CD8-positive, alpha-beta memory T cell (primary cell): ENCODE results near the gene SF3B2. TPM values are rescaled to one million over a fixed set of nuclear protein-coding genes. Genes with fewer than 3 reads are reported as not detected.
"Not testable (repeated sequence)": the region's sequence is repeated elsewhere in the genome, so short reads cannot be mapped to it uniquely, and the experiment has no call there.

Experiments
- CTCF ChIA-PET: fragments of 350-600 bp; sonication (Branson Sonifier 250); formaldehyde crosslinking; loops from one replicate; lab custom pipeline; 2021; ENCODE audit warnings: antibody characterized with exemption; lab: Charles Lee
- POLR2A ChIA-PET: fragments of 350-600 bp; sonication (Branson Sonifier 250); formaldehyde crosslinking; loops from one replicate; lab custom pipeline; 2021; ENCODE audit warnings: antibody characterized with exemption; lab: Charles Lee
- DNase-seq, 5 donors: peaks; one replicate each; pipeline versions ENCODE4 v3.0.0 to v3.0.0-alpha.2; 2020 to 2022; ENCODE audit warnings: mixed read lengths in 1 of 5
- H3K27ac ChIP-seq: one replicate; pipeline ENCODE4 v1.7.0; 2013; ENCODE audit warnings: low read depth, mild to moderate bottlenecking, low read length, moderate library complexity
- H3K27me3 ChIP-seq: 2 replicates; pipeline ENCODE4 v1.7.0; 2013; ENCODE audit warnings: low read length, mild to moderate bottlenecking; ENCODE audit not compliant: insufficient read depth, poor library complexity, severe bottlenecking
- H3K36me3 ChIP-seq: 2 replicates; pipeline ENCODE4 v1.7.0; 2013; ENCODE audit warnings: mild to moderate bottlenecking, low read length, moderate library complexity; ENCODE audit not compliant: insufficient read depth
- H3K4me1 ChIP-seq: 2 replicates; pipeline ENCODE4 v1.7.0; 2013; ENCODE audit warnings: mild to moderate bottlenecking, low read length, moderate library complexity; ENCODE audit not compliant: insufficient read depth
- H3K4me3 ChIP-seq: 2 replicates; pipeline ENCODE4 v1.7.0; 2013; ENCODE audit warnings: mild to moderate bottlenecking, low read length
- H3K9me3 ChIP-seq: 2 replicates; pipeline ENCODE4 v1.7.0; 2013; ENCODE audit warnings: mild to moderate bottlenecking, low read length
- H3K27ac Mint-ChIP-seq, 8 donors: one replicate each; pipeline ENCODE4 v1.8.0; 2020 to 2021; ENCODE audit warnings: mixed read lengths in 8 of 8, mild to moderate bottlenecking in 6 of 8, inconsistent platforms in 3 of 8, moderate library complexity in 3 of 8
- H3K27me3 Mint-ChIP-seq, 2 donors: one replicate each; pipeline ENCODE4 v1.8.0; 2020 to 2021; ENCODE audit warnings: mixed read lengths in 2 of 2, mild to moderate bottlenecking in 1 of 2, moderate library complexity in 1 of 2
- H3K36me3 Mint-ChIP-seq, 3 donors: one replicate each; pipeline ENCODE4 v1.8.0; 2020 to 2021; ENCODE audit warnings: mixed read lengths in 3 of 3, inconsistent platforms in 1 of 3, mild to moderate bottlenecking in 1 of 3
- H3K4me1 Mint-ChIP-seq, 3 donors: one replicate each; pipeline ENCODE4 v1.8.0; 2020 to 2021; ENCODE audit warnings: mixed read lengths in 3 of 3, inconsistent platforms in 1 of 3, mild to moderate bottlenecking in 1 of 3
- H3K4me3 Mint-ChIP-seq, 7 donors: one replicate each; pipeline ENCODE4 v1.8.0; 2020 to 2021; ENCODE audit warnings: mixed read lengths in 7 of 7, mild to moderate bottlenecking in 6 of 7, moderate library complexity in 4 of 7, inconsistent platforms in 2 of 7
- H3K9me3 Mint-ChIP-seq, 5 donors: one replicate each; pipeline ENCODE4 v1.8.0; 2020 to 2022; ENCODE audit warnings: mixed read lengths in 5 of 5, mild to moderate bottlenecking in 3 of 5, moderate library complexity in 2 of 5, inconsistent platforms in 1 of 5
- polyA plus RNA-seq: library from polyadenylated mRNA; unstranded; fragments of 300-500 nt; fragmentation: Illumina TruSeq; gene quantifications from one replicate; pipeline ENCODE4 v1.2.3, GENCODE V29; 2021
- total RNA-seq, 2 experiments: library from RNA; stranded (reverse); gene quantifications; one replicate each; pipeline ENCODE4 v1.2.3, GENCODE V29; 2021

The SF3B2 gene
- total and polyA plus RNA-seq, 3 experiments from 2014 or later: 134 to 274 (median 261) TPM

- ChIA-PET POLR2A (no interaction called here), CTCF (interaction anchor here (0.7 kb wide), 1 partner anchor 18 kb away, joined by 3 read pairs; no protein-coding TSS in a partner anchor)
- Histone ChIP-seq H3K9me3 (no peaks in the 10 kb centered on the region), H3K36me3 (no peaks in the 10 kb centered on the region), H3K27ac (no peak overlapping the region), H3K27me3 (no peaks in the 10 kb centered on the region), H3K4me1 (peaks cover 54% of the 10 kb centered on the region), H3K4me3 (no peak overlapping the region)
- no peak for DNase-seq
- Mint-ChIP-seq H3K27ac (peak overlapping the region in 7 of 8 donors; percentile 6 to 73 (median 36)), H3K27me3 (no peaks in the 10 kb centered on the region), H3K4me1 (peaks cover 52 to 70% (median 64%) of the 10 kb centered on the region in 3 donors), H3K9me3 (no peaks in the 10 kb centered on the region), H3K4me3 (no peak overlapping the region), H3K36me3 (peaks cover 0 to 22% (median 3%) of the 10 kb centered on the region in 3 donors)
Measured at GRCh38 chr11:66089067-66089466, 36.9 kb downstream of the SF3B2 start.

- no peak overlapping the region for H3K4me3 Mint-ChIP-seq
- no peak for DNase-seq
- Histone ChIP-seq H3K4me3 (no peak overlapping the region), H3K27ac (no peak overlapping the region), H3K36me3 (no peaks in the 10 kb centered on the region), H3K27me3 (no peaks in the 10 kb centered on the region), H3K9me3 (no peaks in the 10 kb centered on the region), H3K4me1 (peaks cover 42% of the 10 kb centered on the region)
- H3K4me1 Mint-ChIP-seq: peaks cover 41 to 58% (median 52%) of the 10 kb centered on the region in 3 donors
- no peaks in the 10 kb centered on the region for H3K9me3 Mint-ChIP-seq
- no peaks in the 10 kb centered on the region for H3K27me3 Mint-ChIP-seq
- POLR2A ChIA-PET: interaction anchor here (0.7 kb wide), 1 partner anchor 192 kb away, joined by 7 read pairs; no protein-coding TSS in a partner anchor
- peak overlapping the region in 3 of 8 donors; percentile 22 to 73 (median 42) for H3K27ac Mint-ChIP-seq
- H3K36me3 Mint-ChIP-seq: peaks cover 0 to 22% (median 3%) of the 10 kb centered on the region in 3 donors
- CTCF ChIA-PET: no interaction called here
Measured at GRCh38 chr11:66090288-66090687, 38.1 kb downstream of the SF3B2 start.

- H3K9me3 Mint-ChIP-seq, DNase-seq, H3K4me3 ChIP-seq, H3K27ac Mint-ChIP-seq, H3K4me3 Mint-ChIP-seq, H3K36me3 ChIP-seq, CTCF ChIA-PET, H3K9me3 ChIP-seq, H3K27me3 Mint-ChIP-seq, H3K27me3 ChIP-seq, H3K27ac ChIP-seq, POLR2A ChIA-PET: not testable (repeated sequence)
- H3K4me1 ChIP-seq: peaks cover 32% of the 10 kb centered on the region
- peaks cover 0 to 21% (median 5%) of the 10 kb centered on the region in 3 donors for H3K36me3 Mint-ChIP-seq
- H3K4me1 Mint-ChIP-seq: peaks cover 36 to 52% (median 46%) of the 10 kb centered on the region in 3 donors
Measured at GRCh38 chr11:66092125-66092524, 40.0 kb downstream of the SF3B2 start.

GRCh38 chr11:66099746-66100145, 47.6 kb downstream of the SF3B2 start:
- H3K4me1 Mint-ChIP-seq: peaks cover 49 to 70% (median 60%) of the 10 kb centered on the region in 3 donors

GRCh38 chr11:66100272-66101065, 48.3 kb downstream of the SF3B2 start:
- Histone ChIP-seq H3K27ac (peak overlapping the region; percentile 8), H3K9me3 (no peaks in the 10 kb centered on the region), H3K27me3 (no peaks in the 10 kb centered on the region), H3K36me3 (no peaks in the 10 kb centered on the region), H3K4me3 (peak overlapping the region; percentile 52), H3K4me1 (peaks cover 57% of the 10 kb centered on the region)
- ChIA-PET CTCF (interaction anchor here (1.0 to 5.8 kb wide), 4 partner anchors 13 to 48 kb away, joined by 3 to 37 read pairs (median 4); partner anchors contain the start of genes PACS1 and SF3B2), POLR2A (interaction anchor here (0.5 to 1.9 kb wide), 6 partner anchors 14 to 30 kb away, joined by 3 to 10 read pairs (median 4); no protein-coding TSS in a partner anchor)
- H3K4me3 Mint-ChIP-seq: peak overlapping the region; percentile 77 to 91 (median 84)
- peak; percentile 51 to 81 (median 69) for DNase-seq
- H3K36me3 Mint-ChIP-seq: peaks cover 0 to 13% (median 10%) of the 10 kb centered on the region in 3 donors
- H3K4me1 Mint-ChIP-seq: peaks cover 54 to 76% (median 67%) of the 10 kb centered on the region in 3 donors
- H3K27ac Mint-ChIP-seq: peak overlapping the region; percentile 71 to 100 (median 90)
- H3K9me3 Mint-ChIP-seq: no peaks in the 10 kb centered on the region
- H3K27me3 Mint-ChIP-seq: no peaks in the 10 kb centered on the region

More at GRCh38 chr11:66099746-66100145, 47.6 kb downstream of the SF3B2 start:
- H3K9me3 Mint-ChIP-seq, H3K27me3 Mint-ChIP-seq, H3K27ac ChIP-seq, H3K27me3 ChIP-seq, H3K9me3 ChIP-seq, DNase-seq, H3K4me3 ChIP-seq, H3K36me3 ChIP-seq: not testable (repeated sequence)
- peaks cover 0 to 11% (median 10%) of the 10 kb centered on the region in 3 donors for H3K36me3 Mint-ChIP-seq
- ChIA-PET CTCF (interaction anchor here (1.1 to 5.8 kb wide), 2 partner anchors 16 to 30 kb away, joined by 7 to 37 read pairs; partner anchors contain the start of gene PACS1), POLR2A (interaction anchor here (0.8 to 1.8 kb wide), 2 partner anchors 14 to 16 kb away, joined by 3 to 4 read pairs; no protein-coding TSS in a partner anchor)
- peak overlapping the region in 1 of 7 donors; percentile 81 for H3K4me3 Mint-ChIP-seq
- H3K27ac Mint-ChIP-seq: peak overlapping the region in 5 of 8 donors; percentile 71 to 100 (median 88)
- peaks cover 50% of the 10 kb centered on the region for H3K4me1 ChIP-seq

- Histone ChIP-seq H3K27ac (no peak overlapping the region), H3K27me3 (no peaks in the 10 kb centered on the region), H3K36me3 (no peaks in the 10 kb centered on the region), H3K4me3 (peak overlapping the region; percentile 52), H3K9me3 (no peaks in the 10 kb centered on the region), H3K4me1 (peaks cover 63% of the 10 kb centered on the region)
- H3K4me1 Mint-ChIP-seq: peaks cover 60 to 82% (median 72%) of the 10 kb centered on the region in 3 donors
- H3K9me3 Mint-ChIP-seq: no peaks in the 10 kb centered on the region
- CTCF ChIA-PET: interaction anchor here (1.0 to 5.8 kb wide), 7 partner anchors 9 to 49 kb away, joined by 3 to 37 read pairs (median 4); partner anchors contain the start of genes PACS1 and SF3B2
- no peak for DNase-seq
- POLR2A ChIA-PET: interaction anchor here (0.5 to 1.9 kb wide), 7 partner anchors 13 to 379 kb away, joined by 3 to 10 read pairs (median 4); no protein-coding TSS in a partner anchor
- peak overlapping the region; percentile 77 to 91 (median 84) for H3K4me3 Mint-ChIP-seq
- peak overlapping the region; percentile 71 to 100 (median 90) for H3K27ac Mint-ChIP-seq
- peaks cover 0 to 16% (median 10%) of the 10 kb centered on the region in 3 donors for H3K36me3 Mint-ChIP-seq
- no peaks in the 10 kb centered on the region for H3K27me3 Mint-ChIP-seq
Measured at GRCh38 chr11:66101066-66101464, 48.9 kb downstream of the SF3B2 start.

GRCh38 chr11:66104057-66104638, 52.0 kb downstream of the SF3B2 start:
- Mint-ChIP-seq H3K4me3 (peak overlapping the region in 4 of 7 donors; percentile 16 to 46 (median 30)), H3K4me1 (peaks cover 73 to 87% (median 83%) of the 10 kb centered on the region in 3 donors), H3K27me3 (no peaks in the 10 kb centered on the region), H3K27ac (peak overlapping the region; percentile 57 to 88 (median 82)), H3K9me3 (no peaks in the 10 kb centered on the region), H3K36me3 (peaks cover 0 to 19% (median 12%) of the 10 kb centered on the region in 3 donors)
- no peak overlapping the region for H3K4me3 ChIP-seq
- H3K9me3 ChIP-seq: no peaks in the 10 kb centered on the region
- no peaks in the 10 kb centered on the region for H3K36me3 ChIP-seq
- H3K27ac ChIP-seq: no peak overlapping the region
- no peaks in the 10 kb centered on the region for H3K27me3 ChIP-seq
- CTCF ChIA-PET: interaction anchor here (1.2 to 5.8 kb wide), 2 partner anchors 23 to 35 kb away, joined by 5 to 37 read pairs; partner anchors contain the start of gene PACS1
- no peak for DNase-seq
- peaks cover 82% of the 10 kb centered on the region for H3K4me1 ChIP-seq
- POLR2A ChIA-PET: interaction anchor here (1.6 kb wide), 1 partner anchor 22 kb away, joined by 4 read pairs; no protein-coding TSS in a partner anchor
